Sigmoid colon (tissue), 7 donors: ENCODE results near the gene RHOB. TPM values are rescaled to one million over a fixed set of nuclear protein-coding genes. Genes with fewer than 3 reads are reported as not detected.

Source experiments
- DNase-seq: peaks from one replicate; pipeline ENCODE4 v3.0.0-alpha.2; 2019
- H3K27ac ChIP-seq, 4 donors: fragments of 200-600 bp; sonication (generic); one replicate each; pipeline ENCODE4 v1.5.1; 2016 to 2019; ENCODE audit warnings: mild to moderate bottlenecking in 1 of 4
- H3K27me3 ChIP-seq, 3 donors: fragments of 200-600 bp; sonication (generic); one replicate each; pipeline ENCODE4 v1.5.1; 2019; ENCODE audit warnings: mild to moderate bottlenecking in 1 of 3
- H3K36me3 ChIP-seq, 4 donors: fragments of 200-600 bp; sonication (generic); one replicate each; pipeline ENCODE4 v1.5.1; 2016 to 2019
- H3K4me1 ChIP-seq, 4 donors: fragments of 200-600 bp; sonication (generic); one replicate each; pipeline ENCODE4 v1.5.1; 2017 to 2019
- H3K4me3 ChIP-seq, 4 donors: fragments of 200-600 bp; sonication (generic); one replicate each; pipeline ENCODE4 v1.5.1; 2017 to 2019; ENCODE audit warnings: mild to moderate bottlenecking in 2 of 4, moderate library complexity in 1 of 4
- H3K9me3 ChIP-seq, 4 donors: fragments of 200-600 bp in 3 of 4; sonication (generic) in 3 of 4; one replicate each; pipeline versions ENCODE4 v1.5.1 to v1.6.1; 2013 to 2019
- EP300 ChIP-seq, 4 donors: sonication (generic); formaldehyde crosslinking; IDR thresholded peaks; one replicate each; pipeline ENCODE4 v1.6.1; 2017; ENCODE audit warnings: antibody characterized with exemption in 4 of 4
- POLR2A ChIP-seq, 2 donors: fragments of 450-650 bp; IDR thresholded peaks; one replicate each; pipeline ENCODE4 v1.6.1; 2016; ENCODE audit warnings: antibody characterized with exemption in 2 of 2, mild to moderate bottlenecking in 2 of 2, moderate library complexity in 2 of 2
- POLR2AphosphoS5 ChIP-seq, 4 donors: sonication (generic); formaldehyde crosslinking; IDR thresholded peaks; one replicate each; pipeline ENCODE4 v1.6.1; 2017; ENCODE audit warnings: antibody characterized with exemption in 4 of 4
- WGBS, 2 donors: extraction: QIAGEN DNeasy Blood & Tissue Kit; methylation state at CpG; one replicate each; pipeline ENCODE4 v1.1.7; 2013; 5-methylcytosine and 5-hydroxymethylcytosine counted together
- intact Hi-C: fragments of 100-400 bp; cut with DNase I; formaldehyde crosslinking; loops from one replicate; pipeline ENCODE4 v1.15.1; 2023
- polyA plus RNA-seq, 3 donors: library from polyadenylated mRNA; stranded (reverse); fragments of 200-250 nt; gene quantifications; one replicate each; pipeline ENCODE4 v1.2.3, GENCODE V29; 2013
- total RNA-seq, 4 donors: library from RNA; depleted of rRNA; stranded (reverse); fragments of >200 nt; gene quantifications; one replicate each; pipeline ENCODE4 v1.1.0, GENCODE V29; 2016
- TF ChIP-seq, protein P1 (sequence below), 4 experiments: fragments of 450-650 bp in 3 of 4; fragments of 200-600 bp in 1 of 4; IDR thresholded peaks; one replicate each; pipeline ENCODE4 v1.5.1; 2016 to 2019; ENCODE audit warnings: antibody characterized with exemption in 4 of 4, mild to moderate bottlenecking in 3 of 4, moderate library complexity in 2 of 4
- donor health status: healthy with polysubstance abuse.
- donor health status: Bipolar disorder and iron deficiency.
- donor health status: healthy.

The RHOB gene
- total and polyA plus RNA-seq, 7 donors, result 60.6 to 1,323 (median 753) TPM

DNA sequence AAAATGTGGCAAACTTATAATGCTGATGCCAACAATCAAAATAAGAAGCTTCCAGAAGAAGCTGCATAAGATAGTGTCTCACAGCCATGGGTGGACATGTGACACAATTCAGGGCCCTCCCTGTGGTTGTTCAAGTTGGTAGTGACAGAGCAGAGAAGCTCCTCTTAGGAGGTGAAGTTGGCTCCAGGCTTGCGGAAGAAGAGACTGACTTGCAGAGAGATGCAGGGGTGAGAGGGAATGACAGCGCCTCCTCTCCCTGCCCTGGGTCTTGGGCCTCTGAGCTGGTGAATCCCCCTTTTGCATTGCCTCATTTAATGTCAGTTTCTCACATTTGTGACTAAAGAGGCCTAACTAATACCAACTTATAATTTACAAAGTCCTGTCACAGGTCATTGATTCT is 23.0 kb upstream of the RHOB start:
- no peak for DNase-seq
- Histone ChIP-seq H3K4me1 (peaks cover 0 to 66% (median 58%) of the 10 kb centered on the region in 4 donors), H3K36me3 (no peaks in the 10 kb centered on the region), H3K4me3 (no peak overlapping the region), H3K27ac (peak overlapping the region; percentile 64 to 90 (median 76)), H3K9me3 (no peaks in the 10 kb centered on the region), H3K27me3 (no peaks in the 10 kb centered on the region)
- intact Hi-C loops, result loop anchor here (5.0 kb wide), 1 partner anchor 47 kb away; no protein-coding TSS in a partner anchor
- 93 to 99% methylated on average over 2 of the region's 2 CpGs for WGBS, 2 donors
- TF ChIP-seq POLR2A (IDR thresholded peaks at IDR 0.05) (no peak), EP300 (IDR thresholded peaks at IDR 0.05) (no peak), POLR2AphosphoS5 (IDR thresholded peaks at IDR 0.05) (peak in 1 of 4 donors; percentile 23)
- TF ChIP-seq, protein P1, sequence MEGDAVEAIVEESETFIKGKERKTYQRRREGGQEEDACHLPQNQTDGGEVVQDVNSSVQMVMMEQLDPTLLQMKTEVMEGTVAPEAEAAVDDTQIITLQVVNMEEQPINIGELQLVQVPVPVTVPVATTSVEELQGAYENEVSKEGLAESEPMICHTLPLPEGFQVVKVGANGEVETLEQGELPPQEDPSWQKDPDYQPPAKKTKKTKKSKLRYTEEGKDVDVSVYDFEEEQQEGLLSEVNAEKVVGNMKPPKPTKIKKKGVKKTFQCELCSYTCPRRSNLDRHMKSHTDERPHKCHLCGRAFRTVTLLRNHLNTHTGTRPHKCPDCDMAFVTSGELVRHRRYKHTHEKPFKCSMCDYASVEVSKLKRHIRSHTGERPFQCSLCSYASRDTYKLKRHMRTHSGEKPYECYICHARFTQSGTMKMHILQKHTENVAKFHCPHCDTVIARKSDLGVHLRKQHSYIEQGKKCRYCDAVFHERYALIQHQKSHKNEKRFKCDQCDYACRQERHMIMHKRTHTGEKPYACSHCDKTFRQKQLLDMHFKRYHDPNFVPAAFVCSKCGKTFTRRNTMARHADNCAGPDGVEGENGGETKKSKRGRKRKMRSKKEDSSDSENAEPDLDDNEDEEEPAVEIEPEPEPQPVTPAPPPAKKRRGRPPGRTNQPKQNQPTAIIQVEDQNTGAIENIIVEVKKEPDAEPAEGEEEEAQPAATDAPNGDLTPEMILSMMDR (IDR thresholded peaks at IDR 0.05), result no peak

DNA sequence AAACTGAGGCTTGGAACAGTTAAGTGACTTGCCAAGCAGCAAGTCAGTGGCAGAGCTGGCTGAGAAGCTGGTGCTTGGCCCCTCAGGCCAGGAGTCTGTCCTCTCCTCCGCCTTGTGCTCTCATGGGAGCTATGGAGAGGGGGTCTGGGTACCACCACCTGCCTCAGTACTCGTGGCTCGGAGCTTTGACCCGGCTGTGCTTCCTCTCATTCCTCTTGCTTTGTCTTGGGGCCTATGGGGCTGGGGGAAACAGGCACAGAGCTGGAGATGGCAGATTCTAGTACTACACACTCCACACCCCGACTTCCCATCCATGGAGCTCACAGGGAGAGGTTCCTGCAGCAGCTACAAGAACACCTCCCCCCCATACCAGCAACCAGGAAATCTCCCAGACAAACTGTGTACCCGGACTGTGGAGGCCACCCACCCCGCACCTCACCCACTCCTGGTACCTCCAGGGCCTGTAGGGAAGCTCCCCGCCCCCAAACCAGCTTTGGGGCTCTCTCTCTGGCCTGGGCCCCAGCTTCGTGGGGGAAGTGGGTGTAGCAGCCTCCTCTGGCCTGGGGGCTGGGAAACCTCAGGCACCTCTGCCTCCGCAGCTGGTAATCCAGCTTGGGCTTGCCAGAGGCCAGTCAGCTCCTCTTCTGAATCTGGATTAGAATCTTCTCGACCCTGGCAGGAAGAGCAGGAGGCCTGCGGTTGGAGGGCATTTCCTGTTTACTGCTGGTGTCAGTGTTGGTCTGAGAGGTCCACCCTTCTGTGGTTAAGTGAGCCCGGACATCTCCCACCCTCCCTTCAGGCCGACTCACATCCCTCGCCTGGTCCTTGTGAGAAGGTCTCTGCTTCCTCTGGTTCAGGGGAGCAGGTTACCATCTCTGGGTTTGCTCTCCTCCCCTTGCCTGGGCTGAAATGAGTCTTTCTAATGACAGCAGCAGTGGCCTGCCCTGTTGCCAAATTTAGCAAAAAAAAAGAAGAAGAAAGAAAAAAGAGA is 22.3 kb upstream of the RHOB start:
- peak in 1 of 4 donors; percentile 27 for TF ChIP-seq EP300 (IDR thresholded peaks at IDR 0.05)
- TF ChIP-seq, protein P1 (IDR thresholded peaks at IDR 0.05), result no peak
- TF ChIP-seq POLR2AphosphoS5 (IDR thresholded peaks at IDR 0.05), result peak in 3 of 4 donors; percentile 12 to 58 (median 19)
- peak; percentile 76 for DNase-seq
- WGBS, 2 donors, result 53 to 75% methylated on average over 15 of the region's 15 CpGs
- Histone ChIP-seq H3K27ac (peak overlapping the region; percentile 64 to 90 (median 76)), H3K4me3 (no peak overlapping the region), H3K4me1 (peaks cover 0 to 60% (median 54%) of the 10 kb centered on the region in 4 donors), H3K36me3 (no peaks in the 10 kb centered on the region), H3K9me3 (no peaks in the 10 kb centered on the region), H3K27me3 (no peaks in the 10 kb centered on the region)
- intact Hi-C loops, result loop anchor here (5.0 kb wide), 1 partner anchor 47 kb away; no protein-coding TSS in a partner anchor

DNA sequence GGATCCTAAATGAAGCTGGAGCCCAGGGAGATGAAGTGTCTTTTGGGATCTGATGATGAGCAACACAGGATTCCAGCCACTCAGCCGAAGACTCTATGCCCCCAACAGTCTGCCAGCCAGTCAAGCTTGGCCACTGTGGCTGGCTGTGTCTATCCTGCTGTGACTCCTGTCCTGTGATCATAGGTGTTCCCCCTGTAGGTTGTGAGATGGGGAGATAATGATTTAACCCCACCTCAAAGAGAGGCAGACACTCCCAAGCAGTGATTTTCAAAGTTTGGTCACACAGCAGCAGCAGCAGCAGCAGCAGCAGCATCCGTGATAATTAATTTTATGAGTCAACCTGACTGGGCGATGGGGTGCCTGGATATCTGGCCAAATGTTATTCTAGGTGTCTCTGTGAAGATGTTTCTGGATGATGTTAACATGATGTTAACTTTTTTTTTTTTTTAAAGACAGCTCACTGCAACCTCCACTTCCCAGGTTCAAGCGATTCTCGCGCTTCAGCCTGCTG is 21.4 kb upstream of the RHOB start:
- no peak for DNase-seq
- H3K9me3 ChIP-seq, result no peaks in the 10 kb centered on the region
- peaks cover 0 to 52% (median 48%) of the 10 kb centered on the region in 4 donors for H3K4me1 ChIP-seq
- TF ChIP-seq, protein P1 (IDR thresholded peaks at IDR 0.05), result no peak
- TF ChIP-seq POLR2A (IDR thresholded peaks at IDR 0.05), result no peak
- TF ChIP-seq EP300 (IDR thresholded peaks at IDR 0.05), result peak in 2 of 4 donors; percentile 16 to 19
- TF ChIP-seq POLR2AphosphoS5 (IDR thresholded peaks at IDR 0.05), result peak; percentile 7 to 64 (median 46)
- H3K4me3 ChIP-seq, result no peak overlapping the region
- WGBS, 2 donors, result 88% methylated on average over 6 of the region's 6 CpGs
- H3K27me3 ChIP-seq, result no peaks in the 10 kb centered on the region
- H3K27ac ChIP-seq, result peak overlapping the region; percentile 64 to 90 (median 76)
- no peaks in the 10 kb centered on the region for H3K36me3 ChIP-seq
- intact Hi-C loops, result no loop called here

DNA sequence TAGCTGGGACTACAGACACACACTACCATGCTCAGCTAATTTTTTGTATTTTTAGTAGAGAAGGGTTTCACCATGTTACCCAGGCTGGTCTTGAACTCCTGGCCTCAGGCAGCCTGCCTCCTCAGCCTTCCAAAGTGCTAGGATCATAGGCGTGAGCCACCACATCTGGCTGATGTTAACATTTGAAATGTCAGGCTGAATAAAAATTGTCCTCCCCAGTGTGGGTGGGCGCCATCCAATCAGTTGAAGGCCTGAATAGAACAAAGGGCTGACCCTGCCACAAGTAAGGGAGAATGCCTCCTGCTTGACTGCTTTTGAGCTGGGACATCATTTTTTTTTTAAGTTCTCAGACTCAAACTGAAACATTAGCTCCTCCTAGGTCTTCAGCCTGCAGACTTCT is 21.0 kb upstream of the RHOB start:
- H3K4me1 ChIP-seq, result peaks cover 0 to 52% (median 48%) of the 10 kb centered on the region in 4 donors
- intact Hi-C loops, result no loop called here
- DNase-seq, result no peak
- no peak overlapping the region for H3K4me3 ChIP-seq
- TF ChIP-seq POLR2A (IDR thresholded peaks at IDR 0.05) (no peak), POLR2AphosphoS5 (IDR thresholded peaks at IDR 0.05) (no peak), EP300 (IDR thresholded peaks at IDR 0.05) (no peak)
- TF ChIP-seq, protein P1 (IDR thresholded peaks at IDR 0.05), result no peak
- H3K36me3 ChIP-seq, result no peaks in the 10 kb centered on the region
- no peaks in the 10 kb centered on the region for H3K9me3 ChIP-seq
- no peaks in the 10 kb centered on the region for H3K27me3 ChIP-seq
- H3K27ac ChIP-seq, result peak overlapping the region; percentile 64 to 90 (median 76)
- 94 to 95% methylated on average over 2 of the region's 2 CpGs for WGBS, 2 donors
